Calu3 (cell line): ENCODE data around the gene NUDT22. TPM values are rescaled to one million over a fixed set of nuclear protein-coding genes. Genes with fewer than 3 reads are reported as not detected.

Experiments
- BruUV-seq: library from RNA; stranded (reverse); fragments of 400-500 nt; replicated peaks from 2 replicates; lab custom pipeline; 2021; lab: Mats Ljungman, UMichigan
- CTCF ChIA-PET: fragments of 300-600 bp; sonication (Branson Sonifier 250); formaldehyde crosslinking; loops from one replicate; lab custom pipeline; 2022; ENCODE audit warnings: antibody characterized with exemption; lab: Charles Lee
- DNase-seq: peaks from one replicate; pipeline ENCODE4 v3.0.0; 2022
- H3K27ac Mint-ChIP-seq: one replicate; pipeline ENCODE4 v1.8.0; 2022; ENCODE audit warnings: mixed read lengths; ENCODE audit not compliant: unreplicated experiment
- H3K27me3 Mint-ChIP-seq: one replicate; pipeline ENCODE4 v1.8.0; 2022; ENCODE audit warnings: mixed read lengths; ENCODE audit not compliant: unreplicated experiment
- H3K36me3 Mint-ChIP-seq: one replicate; pipeline ENCODE4 v1.8.0; 2022; ENCODE audit warnings: mild to moderate bottlenecking, moderate library complexity, mixed read lengths; ENCODE audit not compliant: insufficient read depth, unreplicated experiment
- H3K4me1 Mint-ChIP-seq: one replicate; pipeline ENCODE4 v1.8.0; 2022; ENCODE audit warnings: mild to moderate bottlenecking, low read depth, mixed read lengths; ENCODE audit not compliant: unreplicated experiment
- H3K4me3 Mint-ChIP-seq: one replicate; pipeline ENCODE4 v1.8.0; 2022; ENCODE audit warnings: mild to moderate bottlenecking, low read depth, moderate library complexity, mixed read lengths; ENCODE audit not compliant: unreplicated experiment
- H3K9me3 Mint-ChIP-seq: one replicate; pipeline ENCODE4 v1.8.0; 2022; ENCODE audit warnings: low read depth, mixed read lengths; ENCODE audit not compliant: unreplicated experiment
- intact Hi-C: fragments of 100-400 bp; cut with micrococcal nuclease; formaldehyde crosslinking; loops from one replicate; pipeline ENCODE4 v1.10.0; 2022; ENCODE audit not compliant: unreplicated experiment
- total RNA-seq: library from RNA; stranded (reverse); gene quantifications from 2 replicates; pipeline ENCODE4 v1.2.3, GENCODE V29; 2022
- TF ChIP-seq, protein P1 (sequence below): fragments of 200-600 bp; IDR thresholded peaks from one replicate; pipeline ENCODE4 v1.8.0; 2022; ENCODE audit warnings: antibody characterized with exemption; ENCODE audit not compliant: unreplicated experiment

Gene NUDT22
- total RNA-seq, 1 experiment from 2014 or later = 58.7 TPM

DNA sequence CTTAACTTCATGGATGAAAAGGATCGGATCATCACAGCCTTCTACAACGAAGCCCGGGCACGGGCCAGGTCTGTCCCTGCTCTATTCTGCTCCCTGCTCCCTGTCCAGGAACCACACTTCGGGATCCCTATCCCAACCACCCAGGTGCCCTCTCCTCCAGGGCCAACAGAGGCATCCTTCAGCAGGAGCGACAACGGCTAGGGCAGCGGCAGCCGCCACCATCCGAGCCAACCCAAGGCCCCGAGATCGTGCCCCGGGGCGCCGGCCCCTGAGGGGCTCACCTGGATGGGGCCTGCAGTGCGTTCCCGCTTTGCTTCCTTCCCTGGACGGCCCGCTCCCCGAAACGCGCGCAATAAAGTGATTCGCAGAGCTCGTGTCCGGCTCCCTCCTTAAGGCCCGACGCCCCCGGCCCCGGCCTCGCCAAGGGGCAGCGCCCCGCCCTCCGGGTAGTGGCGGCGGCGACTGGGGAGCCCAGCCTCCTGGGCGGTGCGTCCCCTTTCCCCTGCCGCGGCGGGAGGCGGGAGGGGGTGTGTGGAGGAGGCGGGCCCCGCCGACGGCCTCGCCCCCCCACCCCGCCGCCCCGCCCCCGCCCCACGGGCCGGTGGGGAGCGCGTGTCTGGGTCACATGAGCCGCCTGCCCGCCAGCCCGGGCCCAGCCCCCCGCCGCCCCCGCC is 8.0 kb downstream of the NUDT22 start, which contains the start of gene VEGFB:
VEGFB (plus strand) TSS at position 672 of the 674 bp plus-strand sequence. CDS start 250 bp downstream, outside the sequence.
- Mint-ChIP-seq H3K4me3 (peak within 1 kb of the TSS; percentile 82), H3K36me3 (peaks cover 86% of the 10 kb centered on the region), H3K27me3 (no peaks in the 10 kb centered on the region), H3K27ac (peak within 1 kb of the TSS; percentile 69), H3K4me1 (peaks cover 15% of the 10 kb centered on the region), H3K9me3 (no peaks in the 10 kb centered on the region)
- CTCF ChIA-PET = no interaction called here
- intact Hi-C loops = no loop called here
- TF ChIP-seq, protein P1, sequence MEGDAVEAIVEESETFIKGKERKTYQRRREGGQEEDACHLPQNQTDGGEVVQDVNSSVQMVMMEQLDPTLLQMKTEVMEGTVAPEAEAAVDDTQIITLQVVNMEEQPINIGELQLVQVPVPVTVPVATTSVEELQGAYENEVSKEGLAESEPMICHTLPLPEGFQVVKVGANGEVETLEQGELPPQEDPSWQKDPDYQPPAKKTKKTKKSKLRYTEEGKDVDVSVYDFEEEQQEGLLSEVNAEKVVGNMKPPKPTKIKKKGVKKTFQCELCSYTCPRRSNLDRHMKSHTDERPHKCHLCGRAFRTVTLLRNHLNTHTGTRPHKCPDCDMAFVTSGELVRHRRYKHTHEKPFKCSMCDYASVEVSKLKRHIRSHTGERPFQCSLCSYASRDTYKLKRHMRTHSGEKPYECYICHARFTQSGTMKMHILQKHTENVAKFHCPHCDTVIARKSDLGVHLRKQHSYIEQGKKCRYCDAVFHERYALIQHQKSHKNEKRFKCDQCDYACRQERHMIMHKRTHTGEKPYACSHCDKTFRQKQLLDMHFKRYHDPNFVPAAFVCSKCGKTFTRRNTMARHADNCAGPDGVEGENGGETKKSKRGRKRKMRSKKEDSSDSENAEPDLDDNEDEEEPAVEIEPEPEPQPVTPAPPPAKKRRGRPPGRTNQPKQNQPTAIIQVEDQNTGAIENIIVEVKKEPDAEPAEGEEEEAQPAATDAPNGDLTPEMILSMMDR = no peak
- BruUV-seq = TSS peak; percentile 37
- DNase-seq = peak; percentile 79

DNA sequence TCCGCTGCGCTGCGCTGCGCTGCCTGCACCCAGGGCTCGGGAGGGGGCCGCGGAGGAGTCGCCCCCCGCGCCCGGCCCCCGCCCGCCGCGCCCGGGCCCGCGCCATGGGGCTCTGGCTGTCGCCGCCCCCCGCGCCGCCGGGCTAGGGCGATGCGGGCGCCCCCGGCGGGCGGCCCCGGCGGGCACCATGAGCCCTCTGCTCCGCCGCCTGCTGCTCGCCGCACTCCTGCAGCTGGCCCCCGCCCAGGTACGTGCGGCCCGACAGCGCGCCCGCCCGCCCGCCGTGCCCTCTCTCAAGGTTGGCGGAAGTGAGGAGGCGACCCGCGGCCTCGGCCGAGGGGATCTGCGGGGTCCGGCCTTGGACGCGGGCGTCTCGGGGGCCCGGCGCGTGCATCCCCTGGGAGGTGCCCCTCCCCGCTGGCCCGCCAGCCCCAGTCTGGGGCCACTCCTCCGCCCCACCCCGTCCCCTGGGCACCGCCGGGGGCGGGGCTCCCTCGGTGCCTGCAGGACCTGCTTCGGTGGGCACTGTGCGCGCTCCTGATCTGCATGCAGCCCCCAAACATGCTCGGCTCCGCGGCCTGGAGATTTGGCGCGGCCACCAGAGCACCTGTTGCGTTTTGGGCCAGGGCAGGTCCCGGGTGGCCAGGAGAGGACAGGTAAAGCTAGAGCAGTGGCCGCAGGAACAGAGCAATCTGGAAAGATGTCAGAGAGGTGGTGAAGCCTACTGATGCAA is 8.7 kb downstream of the NUDT22 start:
- Mint-ChIP-seq H3K27me3 (no peaks in the 10 kb centered on the region), H3K36me3 (peaks cover 86% of the 10 kb centered on the region), H3K4me1 (peaks cover 18% of the 10 kb centered on the region), H3K9me3 (no peaks in the 10 kb centered on the region), H3K4me3 (peak overlapping the region; percentile 82), H3K27ac (no peak overlapping the region)
- no TSS peak for BruUV-seq
- TF ChIP-seq, protein P1 = no peak
- CTCF ChIA-PET = no interaction called here
- intact Hi-C loops = no loop called here
- DNase-seq = peak; percentile 67

DNA sequence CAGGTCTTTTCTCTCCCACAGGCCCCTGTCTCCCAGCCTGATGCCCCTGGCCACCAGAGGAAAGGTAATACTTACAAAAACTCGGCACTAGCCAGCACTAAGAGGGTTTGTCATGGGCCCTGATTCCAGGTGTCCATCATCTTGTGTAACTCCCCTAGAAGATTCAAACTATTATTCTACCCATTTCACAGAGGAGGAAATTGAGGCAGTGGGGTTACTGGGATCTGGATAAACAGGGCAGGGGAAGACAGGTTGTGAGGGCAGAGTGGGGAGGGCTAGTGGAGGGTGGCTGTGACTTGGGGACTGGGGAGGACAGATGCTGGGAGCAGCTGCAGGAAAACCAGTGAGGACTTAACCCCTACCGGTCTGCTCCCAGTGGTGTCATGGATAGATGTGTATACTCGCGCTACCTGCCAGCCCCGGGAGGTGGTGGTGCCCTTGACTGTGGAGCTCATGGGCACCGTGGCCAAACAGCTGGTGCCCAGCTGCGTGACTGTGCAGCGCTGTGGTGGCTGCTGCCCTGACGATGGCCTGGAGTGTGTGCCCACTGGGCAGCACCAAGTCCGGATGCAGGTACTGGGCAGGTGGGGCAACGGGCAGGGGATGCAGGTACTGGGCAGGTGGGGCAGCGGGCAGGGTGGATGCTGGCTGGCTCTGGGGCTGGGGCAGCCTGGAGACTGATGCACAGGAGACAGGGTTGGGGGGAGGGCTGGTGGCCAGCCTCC is 9.5 kb downstream of the NUDT22 start:
- Mint-ChIP-seq H3K27me3 (no peaks in the 10 kb centered on the region), H3K36me3 (peaks cover 86% of the 10 kb centered on the region), H3K27ac (no peak overlapping the region), H3K4me3 (peak overlapping the region; percentile 82), H3K4me1 (peaks cover 25% of the 10 kb centered on the region), H3K9me3 (no peaks in the 10 kb centered on the region)
- TF ChIP-seq, protein P1 = no peak
- CTCF ChIA-PET = no interaction called here
- DNase-seq = no peak
- intact Hi-C loops = loop anchor here (2.0 kb wide), 1 partner anchor 51 kb away; no protein-coding TSS in a partner anchor
- BruUV-seq = no TSS peak

DNA sequence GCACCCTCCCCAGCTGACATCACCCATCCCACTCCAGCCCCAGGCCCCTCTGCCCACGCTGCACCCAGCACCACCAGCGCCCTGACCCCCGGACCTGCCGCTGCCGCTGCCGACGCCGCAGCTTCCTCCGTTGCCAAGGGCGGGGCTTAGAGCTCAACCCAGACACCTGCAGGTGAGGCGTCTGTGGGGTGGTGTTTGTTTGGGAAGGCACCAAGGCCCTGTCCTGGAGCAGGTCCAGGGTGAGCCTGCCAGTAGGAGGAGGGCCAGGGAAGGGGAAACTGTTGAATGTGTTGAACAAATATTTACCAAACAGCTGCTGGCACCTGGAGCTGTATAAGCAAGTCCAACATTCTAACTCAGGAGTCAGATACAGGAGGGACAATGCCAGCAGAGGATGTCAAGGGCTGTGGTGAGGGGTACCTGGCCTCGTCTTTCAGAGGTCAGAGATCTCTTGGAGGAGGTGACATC is 11.4 kb downstream of the NUDT22 start:
- peak overlapping the region; percentile 51 for H3K4me3 Mint-ChIP-seq
- peak overlapping the region; percentile 88 for H3K27ac Mint-ChIP-seq
- intact Hi-C loops = loop anchor here (2.0 kb wide), 1 partner anchor 53 kb away; no protein-coding TSS in a partner anchor
- peaks cover 25% of the 10 kb centered on the region for H3K4me1 Mint-ChIP-seq
- peaks cover 89% of the 10 kb centered on the region for H3K36me3 Mint-ChIP-seq
- no peaks in the 10 kb centered on the region for H3K9me3 Mint-ChIP-seq
- CTCF ChIA-PET = interaction anchor here (0.6 to 1.6 kb wide), 6 partner anchors 9 to 118 kb away, joined by 3 to 7 read pairs (median 6); partner anchors contain the start of genes NUDT22, PPP1R14B and TRPT1
- peak; percentile 83 for DNase-seq
- H3K27me3 Mint-ChIP-seq = no peaks in the 10 kb centered on the region
- no TSS peak for BruUV-seq
- TF ChIP-seq, protein P1 = no peak
